Upper lobe of left lung (tissue), 6 donors: ENCODE measurements around the gene NT5M. TPM values are rescaled to one million over a fixed set of nuclear protein-coding genes. Genes with fewer than 3 reads are reported as not detected.

ENCODE experiments used
- ATAC-seq, 2 donors: fragments of 200-7000 bp; cut with Tn5 transposase; one replicate each; pipeline ENCODE4 v1.9.1; 2022; ENCODE audit warnings: mild to moderate bottlenecking in 2 of 2, moderate library complexity in 2 of 2; ENCODE audit not compliant: low FRiP score in 2 of 2
- DNase-seq, 2 donors: peaks; one replicate each; pipeline ENCODE4 v3.0.0-alpha.2; 2019 to 2020
- H3K27ac ChIP-seq, 4 donors: fragments of 200-600 bp; sonication (generic); one replicate each; pipeline ENCODE4 v1.5.1; 2016 to 2019
- H3K27me3 ChIP-seq, 4 donors: fragments of 200-600 bp; sonication (generic); one replicate each; pipeline ENCODE4 v1.5.1; 2017 to 2019
- H3K36me3 ChIP-seq, 4 donors: fragments of 200-600 bp; sonication (generic); one replicate each; pipeline ENCODE4 v1.5.1; 2016 to 2019
- H3K4me1 ChIP-seq, 4 donors: fragments of 200-600 bp; sonication (generic); one replicate each; pipeline ENCODE4 v1.5.1; 2018 to 2019
- H3K4me3 ChIP-seq, 4 donors: fragments of 200-600 bp; sonication (generic); one replicate each; pipeline ENCODE4 v1.5.1; 2017 to 2019; ENCODE audit warnings: mild to moderate bottlenecking in 2 of 4, moderate library complexity in 1 of 4
- H3K9me3 ChIP-seq, 4 donors: fragments of 200-600 bp; sonication (generic); one replicate each; pipeline ENCODE4 v1.5.1; 2018 to 2019
- EP300 ChIP-seq, 4 donors: sonication (generic); formaldehyde crosslinking; IDR thresholded peaks; one replicate each; pipeline ENCODE4 v1.5.1; 2017; ENCODE audit warnings: antibody characterized with exemption in 4 of 4, control low read depth in 2 of 4
- POLR2A ChIP-seq, 4 donors: fragments of 450-650 bp; IDR thresholded peaks; one replicate each; pipeline ENCODE4 v1.5.1; 2016 to 2017; ENCODE audit warnings: antibody characterized with exemption in 4 of 4, mild to moderate bottlenecking in 2 of 4
- POLR2AphosphoS5 ChIP-seq, 2 donors: sonication (generic); formaldehyde crosslinking; IDR thresholded peaks; one replicate each; pipeline ENCODE4 v1.5.1; 2017; ENCODE audit warnings: antibody characterized with exemption in 2 of 2
- WGBS, 2 donors: methylation state at CpG; one replicate each; pipeline ENCODE4 v1.1.5; 2017 to 2018; 5-methylcytosine and 5-hydroxymethylcytosine counted together
- total RNA-seq, 6 donors: library from RNA; depleted of rRNA in 4 of 6; stranded (reverse); fragments of >200 nt in 4 of 6; gene quantifications; one replicate each; pipeline versions ENCODE4 v1.1.0 to v1.2.1, GENCODE V29; 2016 to 2021
- TF ChIP-seq, protein P1 (sequence below), 6 experiments: fragments of 450-650 bp in 4 of 6; fragments of 200-600 bp in 2 of 6; sonication (generic) in 2 of 6; IDR thresholded peaks; one replicate each; pipeline ENCODE4 v1.5.1; 2016 to 2019; ENCODE audit warnings: antibody characterized with exemption in 6 of 6
- donor health status: DM: no; HTN: no; CAD: no; lungs with moderate emphysema.
- donor health status: DM: no; HTN: yes; CAD: no; lungs with severe emphysema.

The NT5M gene
- total RNA-seq, 6 donors from 2014 or later, result 1.2 to 3.7 (median 1.8) TPM

DNA sequence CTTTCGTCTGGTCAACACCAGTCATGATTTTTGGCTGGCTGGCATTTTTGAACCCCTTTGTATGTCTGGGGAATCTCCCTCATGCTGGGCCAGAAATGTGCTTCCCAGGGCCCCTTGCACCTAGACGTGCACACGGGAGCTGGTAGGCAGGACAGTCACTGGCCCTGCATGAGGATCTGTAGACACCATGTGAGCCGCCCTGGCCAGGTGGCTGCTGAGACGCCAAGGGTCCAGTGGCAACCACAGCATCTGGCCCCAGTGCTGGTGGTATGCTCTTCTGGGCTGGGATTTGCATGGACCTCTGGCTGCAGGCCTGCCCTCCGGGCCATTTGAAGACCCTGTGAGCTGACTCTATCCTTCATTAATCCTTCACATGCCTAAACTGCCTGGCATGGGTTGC is 67.5 kb downstream of the NT5M start:
- TF ChIP-seq EP300 (IDR thresholded peaks at IDR 0.05) (no peak), POLR2A (IDR thresholded peaks at IDR 0.05) (no peak), POLR2AphosphoS5 (IDR thresholded peaks at IDR 0.05) (no peak)
- TF ChIP-seq, protein P1, sequence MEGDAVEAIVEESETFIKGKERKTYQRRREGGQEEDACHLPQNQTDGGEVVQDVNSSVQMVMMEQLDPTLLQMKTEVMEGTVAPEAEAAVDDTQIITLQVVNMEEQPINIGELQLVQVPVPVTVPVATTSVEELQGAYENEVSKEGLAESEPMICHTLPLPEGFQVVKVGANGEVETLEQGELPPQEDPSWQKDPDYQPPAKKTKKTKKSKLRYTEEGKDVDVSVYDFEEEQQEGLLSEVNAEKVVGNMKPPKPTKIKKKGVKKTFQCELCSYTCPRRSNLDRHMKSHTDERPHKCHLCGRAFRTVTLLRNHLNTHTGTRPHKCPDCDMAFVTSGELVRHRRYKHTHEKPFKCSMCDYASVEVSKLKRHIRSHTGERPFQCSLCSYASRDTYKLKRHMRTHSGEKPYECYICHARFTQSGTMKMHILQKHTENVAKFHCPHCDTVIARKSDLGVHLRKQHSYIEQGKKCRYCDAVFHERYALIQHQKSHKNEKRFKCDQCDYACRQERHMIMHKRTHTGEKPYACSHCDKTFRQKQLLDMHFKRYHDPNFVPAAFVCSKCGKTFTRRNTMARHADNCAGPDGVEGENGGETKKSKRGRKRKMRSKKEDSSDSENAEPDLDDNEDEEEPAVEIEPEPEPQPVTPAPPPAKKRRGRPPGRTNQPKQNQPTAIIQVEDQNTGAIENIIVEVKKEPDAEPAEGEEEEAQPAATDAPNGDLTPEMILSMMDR (IDR thresholded peaks at IDR 0.05), result no peak
- Histone ChIP-seq H3K4me3 (no peak overlapping the region), H3K27ac (no peak overlapping the region), H3K27me3 (no peaks in the 10 kb centered on the region), H3K4me1 (peaks cover 0 to 18% (median 3%) of the 10 kb centered on the region in 4 donors), H3K9me3 (no peaks in the 10 kb centered on the region), H3K36me3 (no peaks in the 10 kb centered on the region)
- no peak for DNase-seq
- 94 to 100% methylated on average over 1 to 6 of the region's 6 CpGs for WGBS, 2 donors
- no peak for ATAC-seq

DNA sequence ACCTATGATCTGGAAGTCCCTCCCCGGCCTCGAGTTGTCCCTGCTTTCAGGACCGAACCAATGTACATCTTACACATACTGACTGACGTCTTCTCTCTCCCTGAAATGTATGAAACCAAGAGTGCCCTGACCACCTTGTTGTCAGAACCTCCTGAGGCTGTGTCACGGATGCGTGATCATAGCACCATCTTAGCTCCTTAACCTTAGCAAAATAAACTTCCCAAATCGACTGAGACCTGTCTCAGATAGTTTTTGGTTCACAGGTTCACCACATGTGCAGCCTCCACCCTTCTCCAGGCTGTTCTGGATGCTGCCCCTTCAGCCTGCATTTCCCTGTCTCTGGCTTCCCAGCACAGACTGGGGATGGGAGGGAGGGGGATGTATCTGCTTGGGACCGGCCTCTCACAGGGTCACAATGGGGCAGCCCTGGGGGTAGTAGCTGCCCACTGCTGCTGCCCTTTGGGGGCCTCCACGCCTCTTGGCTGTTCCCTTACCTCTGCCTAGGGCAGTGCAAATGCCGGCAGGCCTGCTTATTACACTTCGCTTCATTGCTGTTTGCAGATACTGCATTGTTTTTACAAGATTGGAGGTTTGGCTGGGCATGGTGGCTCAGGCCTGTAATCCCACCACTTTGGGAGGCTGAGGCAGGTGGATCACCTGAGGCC is 69.8 kb downstream of the NT5M start:
- no peaks in the 10 kb centered on the region for H3K9me3 ChIP-seq
- no peak overlapping the region for H3K27ac ChIP-seq
- no peaks in the 10 kb centered on the region for H3K27me3 ChIP-seq
- H3K4me1 ChIP-seq, result peaks cover 8 to 37% (median 20%) of the 10 kb centered on the region in 4 donors
- 76 to 84% methylated on average over 10 to 11 of the region's 11 CpGs for WGBS, 2 donors
- no peak for ATAC-seq
- no peak for DNase-seq
- TF ChIP-seq, protein P1 (IDR thresholded peaks at IDR 0.05), result no peak
- TF ChIP-seq POLR2A (IDR thresholded peaks at IDR 0.05), result no peak
- no peak for TF ChIP-seq EP300 (IDR thresholded peaks at IDR 0.05)
- TF ChIP-seq POLR2AphosphoS5 (IDR thresholded peaks at IDR 0.05), result no peak
- H3K4me3 ChIP-seq, result no peak overlapping the region
- H3K36me3 ChIP-seq, result no peaks in the 10 kb centered on the region

DNA sequence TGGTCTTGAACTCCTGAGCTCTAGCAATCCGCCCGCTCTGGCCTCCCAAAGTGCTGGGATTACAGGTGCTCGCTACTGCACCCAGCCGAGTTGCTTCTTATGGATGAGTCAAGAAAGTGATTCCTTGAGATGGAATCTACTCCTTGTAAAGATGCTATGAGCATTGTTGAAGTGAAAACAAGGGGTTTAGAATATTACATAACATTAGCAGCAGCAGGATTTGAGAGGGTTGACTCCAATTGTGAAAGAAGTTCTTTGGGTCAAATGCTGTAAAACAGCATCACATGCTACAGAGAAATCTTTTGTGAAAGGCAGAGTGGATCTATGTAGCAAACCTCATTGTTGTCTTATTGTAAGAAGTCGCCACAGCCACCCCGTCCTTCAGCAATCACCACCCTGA is 72.7 kb downstream of the NT5M start:
- WGBS, 2 donors, result 83 to 85% methylated on average over 6 of the region's 6 CpGs
- Histone ChIP-seq H3K9me3 (no peaks in the 10 kb centered on the region), H3K36me3 (no peaks in the 10 kb centered on the region), H3K4me1 (peaks cover 8 to 39% (median 22%) of the 10 kb centered on the region in 4 donors), H3K4me3 (no peak overlapping the region), H3K27me3 (no peaks in the 10 kb centered on the region), H3K27ac (peak overlapping the region; percentile 24 to 83 (median 47))
- no peak for TF ChIP-seq EP300 (IDR thresholded peaks at IDR 0.05)
- TF ChIP-seq POLR2AphosphoS5 (IDR thresholded peaks at IDR 0.05), result no peak
- TF ChIP-seq POLR2A (IDR thresholded peaks at IDR 0.05), result no peak
- TF ChIP-seq, protein P1 (IDR thresholded peaks at IDR 0.05), result no peak
- no peak for DNase-seq
- no peak for ATAC-seq

DNA sequence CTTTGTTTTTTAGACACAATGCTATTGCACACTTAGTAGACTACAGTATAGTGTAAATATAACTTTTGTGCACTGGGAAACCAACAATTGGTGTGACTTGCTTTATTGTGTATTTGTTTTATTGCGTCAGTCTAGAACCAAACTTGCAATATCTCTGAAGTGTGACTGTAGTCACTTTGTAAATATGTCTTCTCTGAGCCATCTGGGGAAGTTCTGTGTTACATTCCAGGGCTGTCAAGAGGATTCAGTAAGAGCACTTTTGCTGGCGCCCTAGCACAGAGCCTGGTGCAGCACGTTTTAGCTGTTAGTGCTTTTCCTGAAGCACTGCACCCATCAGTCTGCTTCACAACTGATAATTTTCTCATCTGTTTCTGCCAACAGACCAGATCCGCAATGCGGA is 73.2 kb downstream of the NT5M start:
- H3K36me3 ChIP-seq, result no peaks in the 10 kb centered on the region
- peak in 1 of 2 donors; percentile 70 for DNase-seq
- 51 to 52% methylated on average over 5 of the region's 5 CpGs for WGBS, 2 donors

More for the DNA sequence above, 73.2 kb downstream of the NT5M start:
- no peak overlapping the region for H3K4me3 ChIP-seq
- peak overlapping the region; percentile 64 to 83 (median 72) for H3K27ac ChIP-seq
- peaks cover 8 to 39% (median 22%) of the 10 kb centered on the region in 4 donors for H3K4me1 ChIP-seq
- no peak for TF ChIP-seq POLR2A (IDR thresholded peaks at IDR 0.05)
- peak in 2 of 4 donors; percentile 47 to 93 for TF ChIP-seq EP300 (IDR thresholded peaks at IDR 0.05)
- TF ChIP-seq, protein P1 (IDR thresholded peaks at IDR 0.05), result no peak
- peak; percentile 62 to 68 for TF ChIP-seq POLR2AphosphoS5 (IDR thresholded peaks at IDR 0.05)
- peak; percentile 44 to 84 for ATAC-seq
- H3K27me3 ChIP-seq, result no peaks in the 10 kb centered on the region
- no peaks in the 10 kb centered on the region for H3K9me3 ChIP-seq
